ENCODE measurements around the gene MAPK6.
A peak's percentile ranks its signal among the peaks of the same experiment; 100 is the strongest.
"Not testable (repeated sequence)": the region's sequence is repeated elsewhere in the genome, so short reads cannot be mapped to it uniquely, and the experiment has no call there.

Gene MAPK6

GRCh38 chr15:52082197-52083036, 63.4 kb downstream of the MAPK6 start:
- DNase-seq, result peak; percentile 48

DNA sequence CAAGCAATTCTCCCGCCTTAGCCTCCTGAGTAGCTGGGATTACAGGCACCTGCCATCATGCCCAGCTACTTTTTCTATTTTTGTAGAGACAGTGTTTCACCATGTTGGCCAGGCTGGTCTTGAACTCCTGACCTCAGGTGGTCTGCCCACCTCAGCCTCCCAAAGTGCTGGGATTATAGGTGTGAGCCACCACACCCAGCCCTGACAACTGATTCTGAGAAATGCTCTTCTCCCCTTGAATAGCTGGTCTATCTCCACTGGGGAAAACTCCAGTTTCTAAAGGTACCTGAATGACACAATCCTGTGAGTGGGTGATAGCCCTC, 64.0 kb downstream of the MAPK6 start:
- not testable (repeated sequence) for DNase-seq

- no peak for DNase-seq
These were observed 64.6 kb downstream of the MAPK6 start for GRCh38 chr15:52083603-52084002.

GRCh38 chr15:52085299-52085698, 66.3 kb downstream of the MAPK6 start:
- DNase-seq, result no peak

GRCh38 chr15:52086011-52086786, 67.2 kb downstream of the MAPK6 start:
- DNase-seq, result no peak

DNA sequence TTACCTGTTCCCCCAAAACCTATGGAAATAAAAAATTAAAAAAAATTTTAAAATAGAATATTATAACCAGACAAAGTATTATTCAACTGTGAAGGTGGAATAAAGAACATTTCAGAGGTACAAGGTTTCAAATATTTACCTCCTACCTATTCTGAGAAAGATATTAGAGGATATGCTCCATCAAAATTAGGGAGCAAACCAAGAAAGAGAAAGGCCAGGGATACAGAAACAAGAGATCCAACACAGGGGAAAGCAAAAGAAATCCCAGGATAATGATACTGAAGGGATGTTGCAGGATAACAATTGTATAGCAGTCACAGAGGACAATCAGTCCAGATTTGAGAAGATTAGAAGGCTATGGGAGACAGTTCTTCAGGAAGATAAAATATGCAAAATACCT, 71.2 kb downstream of the MAPK6 start:
- no peak for DNase-seq

DNA sequence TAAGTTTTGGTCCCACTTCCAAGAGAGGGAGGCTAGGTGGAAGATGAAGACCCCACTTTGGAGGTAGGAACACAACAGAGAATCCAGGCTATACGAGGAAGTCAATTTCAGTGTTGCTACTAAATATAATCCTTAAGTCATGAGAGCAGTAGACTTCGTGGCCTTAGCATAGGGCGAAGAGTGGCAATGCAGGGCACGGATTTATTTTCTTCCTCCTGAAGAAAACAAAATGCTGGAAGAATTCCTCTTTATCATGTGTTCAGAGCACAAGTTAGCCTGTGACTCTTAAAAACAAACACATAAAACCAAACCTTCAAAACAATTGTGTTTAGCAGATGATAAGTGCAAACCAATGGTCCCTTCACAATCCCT, 74.1 kb downstream of the MAPK6 start:
- no peak for DNase-seq

- DNase-seq, result peak; percentile 93
These were observed 74.8 kb downstream of the MAPK6 start for GRCh38 chr15:52093539-52094510.

DNA sequence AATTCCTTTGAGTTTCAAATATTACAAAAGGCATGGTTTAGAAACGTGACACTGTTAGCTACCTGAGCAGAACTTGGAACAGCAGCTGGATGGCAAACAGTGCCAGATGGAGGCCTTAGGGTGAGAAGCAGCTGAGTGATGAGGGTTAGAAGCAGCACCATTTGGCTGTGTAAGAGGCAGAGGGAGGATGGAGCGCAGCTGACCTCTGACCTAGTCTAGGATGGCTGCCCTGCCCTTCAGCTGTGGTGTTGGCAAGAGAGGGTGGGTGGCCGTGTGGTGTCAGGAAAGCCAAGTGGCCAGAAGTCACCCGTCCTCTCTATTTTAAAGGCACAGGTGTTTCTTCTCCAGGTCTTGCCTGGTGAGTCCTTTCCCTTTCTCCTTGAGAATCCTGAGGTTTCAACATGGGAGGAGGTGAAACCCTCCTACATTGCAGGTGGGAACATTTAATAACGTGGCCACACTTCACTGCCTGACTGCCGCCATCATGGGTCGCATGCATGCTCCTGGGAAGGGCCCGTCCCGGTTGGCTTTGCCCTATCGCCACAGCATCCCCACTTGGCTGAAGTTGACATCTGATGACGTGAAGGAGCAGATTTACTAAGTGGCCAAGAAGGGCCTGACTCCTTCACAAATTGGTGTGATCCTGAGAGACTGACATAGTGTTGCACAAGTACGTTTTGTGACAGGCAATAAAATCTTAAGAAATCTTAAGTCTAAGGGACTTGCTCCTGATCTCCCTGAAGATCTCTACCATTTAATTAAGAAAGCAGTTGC, 76.0 kb downstream of the MAPK6 start:
- no peak for DNase-seq

GRCh38 chr15:52095597-52096262, 76.7 kb downstream of the MAPK6 start:
- peak; percentile 81 for DNase-seq

DNA sequence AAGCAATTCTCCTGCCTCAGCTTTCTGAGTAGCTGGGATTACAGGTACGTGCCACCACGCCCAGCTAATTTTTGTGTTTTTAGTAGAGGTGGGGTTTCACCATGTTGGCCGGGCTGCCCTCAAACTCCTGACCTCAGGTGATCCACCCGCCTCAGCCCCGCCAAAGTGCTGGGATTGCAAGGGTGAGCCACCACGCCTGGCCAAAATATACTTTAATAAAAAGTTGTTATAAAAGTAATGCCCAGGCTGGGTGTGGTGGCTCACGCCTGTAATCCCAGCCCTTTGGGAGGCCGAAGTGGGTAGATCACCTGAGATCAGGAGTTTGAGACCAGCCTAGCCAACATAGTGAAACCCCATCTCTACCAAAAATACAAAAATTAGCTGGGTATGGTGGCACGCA, 77.5 kb downstream of the MAPK6 start:
- not testable (repeated sequence) for DNase-seq

GRCh38 chr15:52097180-52097579, 78.2 kb downstream of the MAPK6 start:
- no peak for DNase-seq

- DNase-seq, result no peak
These were observed 79.3 kb downstream of the MAPK6 start for GRCh38 chr15:52098323-52098722.

GRCh38 chr15:52099651-52100272, 80.7 kb downstream of the MAPK6 start:
- DNase-seq, result no peak

DNA sequence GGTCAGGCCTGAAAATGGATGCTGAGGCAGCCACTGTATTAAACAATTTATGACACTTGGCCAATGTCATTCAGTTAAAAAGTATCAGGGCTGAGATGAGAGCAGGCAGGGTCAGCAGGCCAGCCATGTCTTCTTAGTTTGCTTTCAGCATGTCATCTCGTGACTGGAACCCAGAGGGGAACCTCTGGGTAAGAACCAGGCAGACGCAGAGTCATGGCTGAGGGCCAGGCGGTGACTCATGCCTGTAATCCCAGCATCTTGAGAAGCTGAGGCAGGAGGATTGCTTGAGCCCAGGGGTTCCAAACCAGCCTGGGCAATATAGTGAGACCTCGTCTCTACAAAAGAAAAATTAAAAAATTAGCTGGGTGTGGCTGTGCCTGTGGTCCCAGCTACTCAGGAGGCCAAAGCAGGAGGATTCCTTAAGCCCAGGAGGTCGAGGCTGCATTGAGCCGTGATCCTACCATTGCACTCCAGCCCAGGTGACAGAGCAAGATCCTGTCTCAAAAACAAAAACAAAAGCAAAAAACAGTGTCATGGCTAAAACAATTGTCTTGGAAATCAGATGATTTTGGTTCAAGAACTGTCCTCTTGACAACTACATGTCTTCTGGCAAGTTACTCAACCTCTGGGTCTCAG, 81.9 kb downstream of the MAPK6 start:
- peak; percentile 92 for DNase-seq

- no peak for DNase-seq
These were observed 82.7 kb downstream of the MAPK6 start for GRCh38 chr15:52101542-52102323.

DNA sequence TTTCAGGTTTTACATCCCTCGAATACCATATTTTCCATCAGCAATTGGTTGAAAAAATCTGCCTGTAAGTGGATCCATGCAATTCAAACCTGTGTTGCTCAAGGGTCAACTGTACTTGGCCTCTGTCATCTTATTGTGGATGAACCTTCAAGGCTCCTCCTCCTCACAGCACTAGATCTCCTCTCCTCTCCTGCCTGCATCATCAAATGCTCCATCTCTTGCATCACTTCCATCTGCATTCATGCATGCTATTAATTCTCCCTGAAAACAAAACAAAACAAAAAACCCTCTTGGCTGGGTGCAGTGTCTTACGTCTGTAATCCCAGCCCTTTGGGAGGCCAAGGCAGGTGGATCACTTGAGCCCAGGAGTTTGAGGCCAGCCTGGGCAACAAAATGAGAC, 83.4 kb downstream of the MAPK6 start:
- peak; percentile 72 for DNase-seq

DNA sequence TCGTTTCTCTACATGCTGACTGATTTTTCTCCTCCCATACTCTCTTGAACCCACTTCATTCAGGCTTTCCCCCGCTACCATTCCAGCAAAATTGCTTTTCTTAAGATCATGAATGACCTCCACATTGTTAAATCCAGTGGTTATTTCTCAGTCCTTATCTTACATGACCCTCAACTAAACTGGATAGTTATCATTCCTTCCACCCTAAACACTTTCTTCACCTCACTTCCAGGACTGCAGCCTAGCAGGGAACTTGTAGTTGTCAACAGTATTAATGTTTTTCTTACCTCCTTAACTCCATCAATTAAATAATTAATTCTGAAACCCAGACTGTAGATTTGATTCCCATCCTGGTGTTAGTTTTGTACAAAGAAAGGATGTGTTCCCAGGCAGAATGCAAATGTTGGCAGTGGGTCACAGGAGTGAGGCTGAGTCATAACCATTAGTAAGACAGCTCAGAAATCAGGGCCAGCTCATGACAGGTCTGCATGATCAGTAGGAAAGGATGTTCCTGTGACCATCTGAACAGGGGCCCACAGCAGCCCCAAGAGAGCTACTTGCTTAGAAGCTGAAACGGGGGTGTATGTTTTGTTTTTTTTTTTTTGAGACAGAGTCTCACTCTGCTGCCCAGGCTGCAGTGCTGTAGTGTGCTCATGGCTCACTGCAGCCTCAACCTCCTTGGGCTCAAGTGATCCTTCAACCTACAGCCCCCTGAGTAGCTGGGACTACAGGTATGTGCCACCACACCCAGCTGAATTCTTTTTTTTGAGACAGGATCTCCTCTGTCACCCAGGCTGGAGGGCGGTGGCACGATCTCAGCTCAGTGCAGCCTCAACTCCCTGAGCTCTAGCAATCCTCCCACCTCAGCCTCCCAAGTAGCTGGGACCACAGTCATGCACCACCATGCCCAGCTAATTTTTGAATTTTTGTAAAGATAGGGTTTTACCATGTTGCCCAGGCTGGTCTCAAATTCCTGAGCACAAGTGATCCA, 84.5 kb downstream of the MAPK6 start:
- peak; percentile 89 for DNase-seq

Measured in fibroblast of skin of scalp (primary cell).